Ishikawa (cell line): ENCODE measurements around the gene C9orf72.

Experiments
- CREB1 ChIP-seq: IDR thresholded peaks from 2 replicates; pipeline ENCODE4 v1.6.1; 2012; ENCODE audit warnings: low read depth
- EGR1 ChIP-seq: IDR thresholded peaks from 2 replicates; pipeline ENCODE4 v1.6.1; 2012
- FOXM1 ChIP-seq: IDR thresholded peaks from 2 replicates; pipeline ENCODE4 v1.6.1; 2012; ENCODE audit warnings: low read depth, borderline replicate concordance
- NFIC ChIP-seq: IDR thresholded peaks from 2 replicates; pipeline ENCODE4 v1.6.1; 2012
- RAD21 ChIP-seq: IDR thresholded peaks from 2 replicates; pipeline ENCODE4 v1.6.1; 2012; ENCODE audit warnings: low read depth
- REST ChIP-seq: IDR thresholded peaks from 2 replicates; pipeline ENCODE4 v1.6.1; 2012; ENCODE audit warnings: low read depth, mild to moderate bottlenecking
- TAF1 ChIP-seq: IDR thresholded peaks from 2 replicates; pipeline ENCODE4 v1.6.1; 2012; ENCODE audit warnings: low read depth, mild to moderate bottlenecking
- TCF12 ChIP-seq: IDR thresholded peaks from 2 replicates; pipeline ENCODE4 v1.6.1; 2012; ENCODE audit warnings: low read depth
- TEAD4 ChIP-seq: IDR thresholded peaks from 2 replicates; pipeline ENCODE4 v1.6.1; 2012
- YY1 ChIP-seq: IDR thresholded peaks from 2 replicates; pipeline ENCODE4 v1.6.1; 2012; ENCODE audit warnings: low read depth
- ZBTB7A ChIP-seq: IDR thresholded peaks from 2 replicates; pipeline ENCODE4 v1.6.1; 2012; ENCODE audit warnings: low read depth
- TF ChIP-seq, protein P1 (sequence below): IDR thresholded peaks from 2 replicates; pipeline ENCODE4 v1.6.1; 2012

GRCh38 chr9:27563738-27564430, 9.4 kb downstream of the C9orf72 start:
- TF ChIP-seq CREB1 (no peak), YY1 (no peak), ZBTB7A (no peak), REST (no peak), TCF12 (no peak), FOXM1 (no peak), NFIC (no peak), RAD21 (no peak), TEAD4 (no peak), TAF1 (no peak), EGR1 (no peak)
- TF ChIP-seq, protein P1, sequence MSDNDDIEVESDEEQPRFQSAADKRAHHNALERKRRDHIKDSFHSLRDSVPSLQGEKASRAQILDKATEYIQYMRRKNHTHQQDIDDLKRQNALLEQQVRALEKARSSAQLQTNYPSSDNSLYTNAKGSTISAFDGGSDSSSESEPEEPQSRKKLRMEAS, result no peak
